ENCODE data around the gene PRM2. TPM values are rescaled to one million over a fixed set of nuclear protein-coding genes. Genes with fewer than 3 reads are reported as not detected.
A peak's percentile ranks its signal among the peaks of the same experiment; 100 is the strongest.

The PRM2 gene
- total and polyA plus RNA-seq, 2 of the 8 experiments (the other 6 are each of a cell fraction or from before 2014, with no cell fraction given), result not detected

- no peaks in the 10 kb centered on the region for H3K27me3 ChIP-seq (replicated peaks in 1 of 4; ENCODE audit: control insufficient read depth in 3 of 4, extremely low read depth in 1 of 4, insufficient read depth in 3 of 4, low read length in 3 of 4)
- no peak overlapping the region for H3K56ac ChIP-seq (replicated peaks; ENCODE audit: insufficient read length, low read depth, low read length)
- no peak overlapping the region for H2BK5ac ChIP-seq (ENCODE audit: low read depth, low read length)
- no peak overlapping the region for H2BK12ac ChIP-seq (ENCODE audit: low read depth, low read length)
- no peaks in the 10 kb centered on the region for H3K79me2 ChIP-seq (ENCODE audit: control insufficient read depth in 1 of 2, insufficient read depth in 2 of 2, low read length in 2 of 2)
- no peaks in the 10 kb centered on the region for H3K79me1 ChIP-seq (ENCODE audit: low read depth, low read length)
- H3K4ac ChIP-seq (replicated peaks; ENCODE audit: insufficient read length, low read depth, low read length), result no peak overlapping the region
- 0 out of 2 replicates have a peak overlapping the region, but pooled peaks have one; percentile 11 for H2BK20ac ChIP-seq (ENCODE audit: low read length)
- H3K23ac ChIP-seq (ENCODE audit: insufficient read length), result no peak overlapping the region
- H3K4me1 ChIP-seq (replicated peaks in 1 of 4; ENCODE audit: control insufficient read depth in 3 of 4, insufficient read depth in 4 of 4, low read length in 3 of 4), result peaks cover 5 to 9% (median 7%) of the 10 kb centered on the region in 4 experiments
- H3K36me3 ChIP-seq (ENCODE audit: control insufficient read depth in 2 of 4, insufficient read depth in 4 of 4, low read length in 3 of 4), result no peaks in the 10 kb centered on the region
- no peak overlapping the region for H3K18ac ChIP-seq (ENCODE audit: extremely low read depth, low read length)
- no peak overlapping the region for H3K4me2 ChIP-seq (ENCODE audit: insufficient read depth in 1 of 2, low read depth in 2 of 2, low read length in 2 of 2)
- CTCF ChIA-PET (ENCODE audit: partially characterized antibody), result interaction anchor here (0.8 to 1.2 kb wide), 3 partner anchors 24 to 55 kb away, joined by 3 to 5 read pairs (median 3); no protein-coding TSS in a partner anchor
- POLR2A ChIA-PET (ENCODE audit: partially characterized antibody), result interaction anchor here (3.4 kb wide), 1 partner anchor 46 kb away, joined by 12 read pairs; the partner anchor contains the start of gene SOCS1
- TF ChIP-seq SIN3A (conservative IDR thresholded peaks at IDR 0.05 in 1 of 2, IDR thresholded peaks at IDR 0.05 in 1 of 2; ENCODE audit: low read depth in 1 of 2, low read length in 2 of 2) (no peak), CHD1 (IDR thresholded peaks at IDR 0.05; ENCODE audit: low read depth, low read length) (no peak), SUZ12 (IDR thresholded peaks at IDR 0.05; ENCODE audit: low read length) (no peak), CEBPB (IDR thresholded peaks at IDR 0.05; ENCODE audit: low read depth, low read length) (no peak), ATF3 (IDR thresholded peaks at IDR 0.05; ENCODE audit: insufficient read depth, low read depth, low read length) (no peak), CTBP2 (IDR thresholded peaks at IDR 0.05; ENCODE audit: borderline replicate concordance, insufficient read depth, insufficient read length, low read length) (no peak), GTF2F1 (IDR thresholded peaks at IDR 0.05; ENCODE audit: borderline replicate concordance, low read depth, low read length) (no peak), MAX (IDR thresholded peaks at IDR 0.05) (no peak)
- no peaks in the 10 kb centered on the region for H3K23me2 ChIP-seq (ENCODE audit: low read depth, low read length)
- H4K20me1 ChIP-seq (replicated peaks in 1 of 2; ENCODE audit: control insufficient read depth in 1 of 2, insufficient read depth in 2 of 2, low read length in 2 of 2), result no peaks in the 10 kb centered on the region
- H3K14ac ChIP-seq (ENCODE audit: insufficient read length), result no peak overlapping the region
- no peaks in the 10 kb centered on the region for H3K9me3 ChIP-seq (ENCODE audit: insufficient read depth in 2 of 2, low read depth in 1 of 2, low read length in 1 of 2)
- DNase-seq (ENCODE audit: low read depth in 1 of 2, low spot score in 2 of 2) (no peak), FAIRE-seq (no peak)
- no peak overlapping the region for H2AK5ac ChIP-seq (ENCODE audit: low read depth, low read length)
- no peak overlapping the region for H4K5ac ChIP-seq (ENCODE audit: insufficient read length, low read depth, low read length)
- 77% methylated on average over 4 of the region's 4 CpGs; no CpG with 5 or more reads in 1 of the 2 experiments for WGBS, 2 experiments (ENCODE audit: extremely low coverage in 1 of 2, insufficient coverage in 1 of 2, insufficient read length in 1 of 2, insufficient replicate concordance in 2 of 2, low coverage in 1 of 2, low lambda C conversion rate in 2 of 2, missing lambda C conversion rate in 1 of 2)
- no peak overlapping the region for H4K91ac ChIP-seq (replicated peaks; ENCODE audit: insufficient read length, low read length)
- no peak overlapping the region for H3K9ac ChIP-seq (replicated peaks in 1 of 4; ENCODE audit: extremely low read depth in 1 of 4, low read depth in 3 of 4, low read length in 3 of 4)
- H3K4me3 ChIP-seq (ENCODE audit: extremely low read depth in 1 of 4, insufficient read depth in 2 of 4, low read depth in 3 of 4, low read length in 4 of 4), result no peak overlapping the region
- no peak overlapping the region for H2BK120ac ChIP-seq (replicated peaks; ENCODE audit: low read depth, low read length)
- H3K27ac ChIP-seq (ENCODE audit: low read depth, low read length), result no peak overlapping the region
- no peak overlapping the region; the same call in 1 of the 2 replicates for H2BK15ac ChIP-seq (ENCODE audit: low read length)
- H2AFZ ChIP-seq (ENCODE audit: low read length), result no peak overlapping the region
- no peak overlapping the region for H4K8ac ChIP-seq (ENCODE audit: extremely low read depth, insufficient read depth, low read length)
These were observed 25.6 kb upstream of the PRM2 start for GRCh38 chr16:11301645-11302501.

Data from H1 (cell line).